GM12878 (cell line): ENCODE results near the gene RXRG. TPM values are rescaled to one million over a fixed set of nuclear protein-coding genes. Genes with fewer than 3 reads are reported as not detected.

ENCODE experiments used
- ATAC-seq: fragments of 200-7000 bp; cut with Tn5 transposase; 3 replicates; pipeline ENCODE4 v1.9.1; 2020; ENCODE audit warnings: mild to moderate bottlenecking, moderate library complexity
- BruUV-seq: library from RNA; stranded (reverse); fragments of 400-500 nt; replicated peaks from 2 replicates; lab custom pipeline; 2021; lab: Mats Ljungman, UMichigan
- CTCF ChIA-PET: fragments of 300-600 bp; sonication (Branson Sonifier 250); formaldehyde crosslinking; extraction: SDS; loops from one replicate; lab custom pipeline; 2021; ENCODE audit warnings: inconsistent platforms; lab: Yijun Ruan, JAX
- POLR2A ChIA-PET: fragments of 350-600 bp; formaldehyde crosslinking; extraction: SDS; loops from one replicate; lab custom pipeline; 2021; ENCODE audit warnings: inconsistent platforms; lab: Charles Lee
- RAD21 ChIA-PET: fragments of 300-600 bp; sonication (Branson Sonifier 250); formaldehyde crosslinking; loops from one replicate; lab custom pipeline; 2023; ENCODE audit warnings: antibody characterized with exemption; ENCODE audit not compliant: unreplicated experiment; lab: Charles Lee
- SMC1A ChIA-PET: fragments of 300-600 bp; sonication (Branson Sonifier 250); formaldehyde crosslinking; loops from one replicate; lab custom pipeline; 2023; ENCODE audit not compliant: unreplicated experiment, uncharacterized antibody; lab: Charles Lee
- DNase-seq: peaks from one replicate; pipeline ENCODE4 v3.0.0-alpha.2; 2011; ENCODE audit warnings: low read depth, low spot score
- FAIRE-seq: peaks from 3 replicates; lab custom pipeline; 2011; peaks lifted over from hg19 to GRCh38; lab: Jason Lieb, UNC
- H2AFZ ChIP-seq: 2 replicates; pipeline ENCODE4 v1.6.0; 2011; ENCODE audit warnings: low read depth, low read length, control low read depth; ENCODE audit not compliant: control insufficient read depth
- H3K27ac ChIP-seq: 2 replicates; pipeline ENCODE4 v1.5.1; 2011; ENCODE audit warnings: control low read depth; ENCODE audit not compliant: control insufficient read depth, insufficient read depth
- H3K27me3 ChIP-seq, 2 experiments: replicated peaks in 1 of 2; 2 replicates each; pipeline versions ENCODE4 v1.6.0 to v1.6.1; 2011; ENCODE audit warnings: low read length in 1 of 2; ENCODE audit not compliant: control insufficient read depth in 2 of 2, insufficient read depth in 2 of 2
- H3K36me3 ChIP-seq, 2 experiments: 2 replicates each; pipeline ENCODE4 v1.5.1; 2011; ENCODE audit warnings: low read length in 1 of 2; ENCODE audit not compliant: control insufficient read depth in 2 of 2, insufficient read depth in 2 of 2
- H3K4me1 ChIP-seq: 2 replicates; pipeline ENCODE4 v1.6.1; 2011; ENCODE audit warnings: mild to moderate bottlenecking, low read length, moderate library complexity, mixed read lengths; ENCODE audit not compliant: control insufficient read depth, insufficient read depth
- H3K4me2 ChIP-seq: 2 replicates; pipeline ENCODE4 v1.6.0; 2011; ENCODE audit warnings: control low read depth; ENCODE audit not compliant: control insufficient read depth, insufficient read depth
- H3K4me3 ChIP-seq: fragments of 200-600 bp; sonication (generic); 2 replicates; pipeline ENCODE4 v1.5.1; 2016
- H3K79me2 ChIP-seq: 2 replicates; pipeline ENCODE4 v1.6.0; 2011; ENCODE audit warnings: low read length; ENCODE audit not compliant: control insufficient read depth, insufficient read depth
- H3K9ac ChIP-seq: 2 replicates; pipeline ENCODE4 v1.8.0; 2011; ENCODE audit warnings: low read length, control low read depth, mixed read lengths; ENCODE audit not compliant: control insufficient read depth, insufficient read depth
- H3K9me3 ChIP-seq: replicated peaks from 3 replicates; pipeline ENCODE4 v1.5.1; 2011; ENCODE audit warnings: mild to moderate bottlenecking, low read length; ENCODE audit not compliant: control insufficient read depth, insufficient read depth
- H4K20me1 ChIP-seq: 2 replicates; pipeline ENCODE4 v1.6.0; 2011; ENCODE audit not compliant: control insufficient read depth, insufficient read depth
- ATF2 ChIP-seq: IDR thresholded peaks from 2 replicates; pipeline ENCODE4 v1.6.1; 2012; ENCODE audit warnings: low read length, inconsistent platforms
- ATF3 ChIP-seq: IDR thresholded peaks from 2 replicates; pipeline ENCODE4 v1.6.1; 2011; ENCODE audit warnings: low read depth, mild to moderate bottlenecking, low read length, moderate library complexity, borderline replicate concordance; ENCODE audit errors: extremely low read depth
- E2F8 ChIP-seq: fragments of 450-650 bp; IDR thresholded peaks from 2 replicates; pipeline ENCODE4 v1.6.1; 2018; ENCODE audit warnings: mild to moderate bottlenecking, low read depth, moderate library complexity; ENCODE audit not compliant: partially characterized antibody
- ELK1 ChIP-seq: IDR thresholded peaks from 2 replicates; pipeline ENCODE4 v1.6.1; 2012; ENCODE audit warnings: low read depth, low read length, improper control_type of control experiment
- ETV6 ChIP-seq, 2 experiments: fragments of 450-650 bp in 1 of 2; IDR thresholded peaks in 1 of 2; conservative IDR thresholded peaks in 1 of 2; 2 replicates each; pipeline ENCODE4 v1.6.1; 2014; ENCODE audit warnings: antibody characterized with exemption in 1 of 2, borderline replicate concordance in 1 of 2, low read depth in 1 of 2, mild to moderate bottlenecking in 1 of 2, moderate library complexity in 1 of 2
- FOS ChIP-seq: IDR thresholded peaks from 3 replicates; pipeline ENCODE4 v1.6.1; 2011; ENCODE audit warnings: borderline replicate concordance; ENCODE audit not compliant: insufficient read length; ENCODE audit errors: extremely low read depth
- FOXK2 ChIP-seq: fragments of 450-650 bp; IDR thresholded peaks from 2 replicates; pipeline ENCODE4 v1.6.1; 2017; ENCODE audit warnings: mild to moderate bottlenecking, moderate library complexity
- IRF5 ChIP-seq: fragments of 450-650 bp; IDR thresholded peaks from 2 replicates; pipeline ENCODE4 v1.6.1; 2017; ENCODE audit warnings: borderline replicate concordance
- JUNB ChIP-seq: IDR thresholded peaks from 2 replicates; pipeline ENCODE4 v1.6.1; 2016; ENCODE audit warnings: antibody characterized with exemption, mild to moderate bottlenecking
- NFIC ChIP-seq: IDR thresholded peaks from 2 replicates; pipeline ENCODE4 v1.6.1; 2012; ENCODE audit warnings: low read depth, mild to moderate bottlenecking, inconsistent platforms, low read length, moderate library complexity
- NR2C1 ChIP-seq: fragments of 450-650 bp; IDR thresholded peaks from 2 replicates; pipeline ENCODE4 v1.6.1; 2017; ENCODE audit warnings: antibody characterized with exemption, mild to moderate bottlenecking, moderate library complexity
- NR2C2 ChIP-seq: IDR thresholded peaks from 2 replicates; pipeline ENCODE4 v1.6.1; 2011; ENCODE audit warnings: borderline replicate concordance, low read depth; ENCODE audit not compliant: control insufficient read depth, insufficient read length
- PAX8 ChIP-seq: fragments of 450-650 bp; IDR thresholded peaks from 2 replicates; pipeline ENCODE4 v1.6.1; 2017; ENCODE audit warnings: mild to moderate bottlenecking, moderate library complexity
- PML ChIP-seq: IDR thresholded peaks from 2 replicates; pipeline ENCODE4 v1.6.1; 2012; ENCODE audit warnings: low read length, inconsistent platforms
- SMAD5 ChIP-seq: IDR thresholded peaks from 2 replicates; pipeline ENCODE4 v1.6.1; 2016; ENCODE audit warnings: antibody characterized with exemption, low read depth
- TBL1XR1 ChIP-seq: IDR thresholded peaks from 2 replicates; pipeline ENCODE4 v1.6.1; 2012; ENCODE audit warnings: low read depth, low read length, improper control_type of control experiment
- YY1 ChIP-seq: IDR thresholded peaks from 2 replicates; pipeline ENCODE4 v1.6.1; 2011; ENCODE audit warnings: low read depth, mild to moderate bottlenecking, low read length
- WGBS: methylation state at CpG from one replicate; pipeline ENCODE4 v1.1.6; 2016; ENCODE audit warnings: low lambda C conversion rate; ENCODE audit not compliant: insufficient replicate concordance, insufficient coverage; ENCODE audit errors: missing lambda C conversion rate; 5-methylcytosine and 5-hydroxymethylcytosine counted together
- in situ Hi-C: fragments of 300-500 bp; cut with MboI; formaldehyde crosslinking; loops from 9 replicates; pipeline ENCODE4 v1.14.3; 2018; ENCODE audit warnings: mixed read lengths
- intact Hi-C: fragments of 100-400 bp; cut with micrococcal nuclease; formaldehyde crosslinking; loops from one replicate; pipeline ENCODE4 v1.14.2; 2022; ENCODE audit not compliant: unreplicated experiment
- polyA plus RNA-seq, 11 experiments: library from polyadenylated mRNA; depleted of rRNA in 4 of 11; unstranded in 6 of 11; stranded (reverse) in 5 of 11; fragments of >200 nt; fragmentation: Nextera tagmentation in 4 of 11; fragmentation: Illumina TruSeq in 1 of 11; extraction: Ambion mirVana in 4 of 11; extraction: Trizol in 1 of 11; gene quantifications; 1 replicate in 1 of 11; 2 replicates in 10 of 11; pipeline versions ENCODE4 v1.2.1 to v1.2.3, GENCODE V29; 2011 to 2016; ENCODE audit warnings: inconsistent platforms in 2 of 11, missing spikeins in 2 of 11, low read depth in 1 of 11
- total RNA-seq, 4 experiments: library from RNA; depleted of rRNA in 3 of 4; stranded (reverse); fragments of >200 nt in 3 of 4; fragmentation: Illumina TruSeq in 1 of 4; extraction: Trizol in 1 of 4; gene quantifications; 2 replicates each; pipeline versions ENCODE4 v1.2.1 to v1.2.3, GENCODE V29; 2013 to 2021

Gene RXRG
- total and polyA plus RNA-seq, 10 of the 15 experiments (the other 5 are each of a cell fraction or from before 2014, with no cell fraction given), result 0.10 TPM; not detected in 9

- POLR2A ChIA-PET, result no interaction called here
- Histone ChIP-seq H3K27me3 (peaks cover 14% of the 10 kb centered on the region in 2 experiments), H3K4me3 (no peak within 1 kb of the TSS), H3K4me1 (no peaks in the 10 kb centered on the region), H3K4me2 (no peak within 1 kb of the TSS), H3K36me3 (no peaks in the 10 kb centered on the region), H3K9ac (no peak within 1 kb of the TSS), H2AFZ (no peak within 1 kb of the TSS), H3K9me3 (no peaks in the 10 kb centered on the region), H3K79me2 (no peaks in the 10 kb centered on the region), H4K20me1 (no peaks in the 10 kb centered on the region), H3K27ac (no peak within 1 kb of the TSS)
- no peak for DNase-seq
- RAD21 ChIA-PET, result no interaction called here
- in situ Hi-C loops (no loop called here), intact Hi-C loops (no loop called here)
- no TSS peak for BruUV-seq
- no peak for FAIRE-seq
- CTCF ChIA-PET, result no interaction called here
- ATAC-seq, result no peak
- SMC1A ChIA-PET, result no interaction called here
- WGBS, result 23% methylated on average over 60 of the region's 88 CpGs
- no peak for TF ChIP-seq YY1
- TF ChIP-seq FOXK2, result no peak
- TF ChIP-seq JUNB, result no peak
- no peak for TF ChIP-seq NR2C2
- no peak for TF ChIP-seq TBL1XR1
- no peak for TF ChIP-seq PAX8
- no peak for TF ChIP-seq ETV6 (conservative IDR thresholded peaks at IDR 0.05 in 1 of 2, IDR thresholded peaks at IDR 0.05 in 1 of 2; ENCODE audit: borderline replicate concordance in 1 of 2, low read depth in 1 of 2)
- no peak for TF ChIP-seq ATF3
- no peak for TF ChIP-seq NR2C1
- TF ChIP-seq E2F8, result no peak
- no peak for TF ChIP-seq PML
- no peak for TF ChIP-seq ELK1
- no peak for TF ChIP-seq NFIC
- no peak for TF ChIP-seq FOS
- TF ChIP-seq ATF2, result no peak
- no peak for TF ChIP-seq SMAD5
- TF ChIP-seq IRF5, result no peak
Observed at GRCh38 chr1:165355977-165356811, 88.7 kb downstream of the RXRG start, which contains the start of gene LMX1A. Gene LMX1A (minus strand): TSS chr1:165356715. CDS start chr1:165355559, 1,156 bp downstream.
